Liver (tissue), 9 donors: Measurements from ENCODE around the gene BRD3OS. TPM values are rescaled to one million over a fixed set of nuclear protein-coding genes. Genes with fewer than 3 reads are reported as not detected.

Experiments used
- DNase-seq: peaks from one replicate; pipeline ENCODE4 v3.0.0-alpha.2; 2017; ENCODE audit warnings: low spot score
- H3K27ac ChIP-seq, 2 donors: one replicate each; pipeline ENCODE4 v1.7.0; 2013; ENCODE audit warnings: inconsistent platforms in 2 of 2, low read length in 2 of 2, control low read depth in 1 of 2, low read depth in 1 of 2, mild to moderate bottlenecking in 1 of 2
- H3K27me3 ChIP-seq, 4 donors: one replicate each; pipeline versions ENCODE4 v1.6.1 to v1.7.0; 2013; ENCODE audit warnings: low read length in 3 of 4, inconsistent platforms in 1 of 4, mild to moderate bottlenecking in 1 of 4, moderate library complexity in 1 of 4; ENCODE audit not compliant: control insufficient read depth in 4 of 4, insufficient read depth in 4 of 4
- H3K36me3 ChIP-seq, 4 donors: one replicate each; pipeline versions ENCODE4 v1.6.1 to v1.7.0; 2013; ENCODE audit warnings: low read length in 3 of 4, mild to moderate bottlenecking in 3 of 4, low read depth in 1 of 4, moderate library complexity in 1 of 4; ENCODE audit not compliant: control insufficient read depth in 4 of 4, insufficient read depth in 3 of 4
- H3K4me1 ChIP-seq, 4 donors: one replicate each; pipeline versions ENCODE4 v1.6.1 to v1.7.0; 2013; ENCODE audit warnings: low read length in 3 of 4, mild to moderate bottlenecking in 3 of 4, moderate library complexity in 1 of 4; ENCODE audit not compliant: control insufficient read depth in 4 of 4, insufficient read depth in 4 of 4
- H3K4me3 ChIP-seq, 3 donors: one replicate each; pipeline versions ENCODE4 v1.6.1 to v1.7.0; 2013; ENCODE audit warnings: low read length in 3 of 3, control low read depth in 1 of 3, low read depth in 1 of 3, mild to moderate bottlenecking in 1 of 3
- H3K9ac ChIP-seq, 2 donors: one replicate each; pipeline ENCODE4 v1.7.0; 2013; ENCODE audit warnings: low read length in 2 of 2, mild to moderate bottlenecking in 2 of 2, moderate library complexity in 2 of 2, control low read depth in 1 of 2, low read depth in 1 of 2
- H3K9me3 ChIP-seq, 4 donors: one replicate each; pipeline versions ENCODE4 v1.6.1 to v1.7.0; 2013; ENCODE audit warnings: low read length in 3 of 4; ENCODE audit not compliant: control insufficient read depth in 4 of 4
- EGR1 ChIP-seq, 2 donors: IDR thresholded peaks; 2 replicates each; pipeline ENCODE4 v1.6.1; 2016 to 2018; ENCODE audit warnings: antibody characterized with exemption in 2 of 2, low read depth in 2 of 2
- FOXA1 ChIP-seq: IDR thresholded peaks from 2 replicates; pipeline ENCODE4 v1.6.1; 2016; ENCODE audit warnings: antibody characterized with exemption
- FOXA2 ChIP-seq: IDR thresholded peaks from 2 replicates; pipeline ENCODE4 v1.6.1; 2016; ENCODE audit warnings: antibody characterized with exemption
- GABPA ChIP-seq, 2 donors: IDR thresholded peaks in 1 of 2; conservative IDR thresholded peaks in 1 of 2; 2 replicates each; pipeline ENCODE4 v1.6.1; 2016; ENCODE audit warnings: antibody characterized with exemption in 2 of 2, mild to moderate bottlenecking in 1 of 2, moderate library complexity in 1 of 2
- HNF4A ChIP-seq, 2 donors: conservative IDR thresholded peaks; 2 replicates each; pipeline ENCODE4 v1.6.1; 2016; ENCODE audit warnings: antibody characterized with exemption in 2 of 2, mild to moderate bottlenecking in 2 of 2
- HNF4G ChIP-seq: IDR thresholded peaks from 2 replicates; pipeline ENCODE4 v1.6.1; 2016; ENCODE audit warnings: antibody characterized with exemption
- JUND ChIP-seq, 2 donors: IDR thresholded peaks; 2 replicates each; pipeline ENCODE4 v1.6.1; 2016; ENCODE audit warnings: antibody characterized with exemption in 2 of 2
- NR2F2 ChIP-seq: IDR thresholded peaks from 2 replicates; pipeline ENCODE4 v1.6.1; 2016; ENCODE audit warnings: antibody characterized with exemption
- RAD21 ChIP-seq, 2 donors: IDR thresholded peaks; 2 replicates each; pipeline ENCODE4 v1.6.1; 2016; ENCODE audit warnings: antibody characterized with exemption in 2 of 2, mild to moderate bottlenecking in 2 of 2
- RXRA ChIP-seq, 2 donors: IDR thresholded peaks; 2 replicates each; pipeline ENCODE4 v1.6.1; 2017 to 2018; ENCODE audit warnings: antibody characterized with exemption in 2 of 2, mild to moderate bottlenecking in 1 of 2
- SP1 ChIP-seq: IDR thresholded peaks from 2 replicates; pipeline ENCODE4 v1.6.1; 2018; ENCODE audit warnings: antibody characterized with exemption, mild to moderate bottlenecking
- TAF1 ChIP-seq: conservative IDR thresholded peaks from 2 replicates; pipeline ENCODE4 v1.6.1; 2016; ENCODE audit warnings: antibody characterized with exemption, mild to moderate bottlenecking
- YY1 ChIP-seq: IDR thresholded peaks from 2 replicates; pipeline ENCODE4 v1.6.1; 2016; ENCODE audit warnings: antibody characterized with exemption, mild to moderate bottlenecking
- WGBS: extraction: QIAGEN DNeasy Blood & Tissue Kit; methylation state at CpG from one replicate; pipeline ENCODE4 v1.1.7; 2013; 5-methylcytosine and 5-hydroxymethylcytosine counted together
- polyA plus RNA-seq, 2 donors: library from polyadenylated mRNA; stranded (reverse) in 1 of 2; unstranded in 1 of 2; fragments of 200-250 nt in 1 of 2; fragments of >200 nt in 1 of 2; fragmentation: Nextera tagmentation in 1 of 2; extraction: Ambion mirVana in 1 of 2; gene quantifications; one replicate each; pipeline versions ENCODE4 v1.2.1 to v1.2.3, GENCODE V29; 2013 to 2015
- total RNA-seq, 2 donors: library from RNA; depleted of rRNA; stranded (reverse); fragments of >200 nt; gene quantifications; one replicate each; pipeline ENCODE4 v1.2.3, GENCODE V29; 2014
- TF ChIP-seq, protein P1 (sequence below): IDR thresholded peaks from 2 replicates; pipeline ENCODE4 v1.6.1; 2016; ENCODE audit warnings: antibody characterized with exemption
- TF ChIP-seq, protein P2 (sequence below): IDR thresholded peaks from 2 replicates; pipeline ENCODE4 v1.6.1; 2016; ENCODE audit warnings: antibody characterized with exemption
- TF ChIP-seq, protein P3 (sequence below): IDR thresholded peaks from 2 replicates; pipeline ENCODE4 v1.6.1; 2016; ENCODE audit warnings: antibody characterized with exemption, mild to moderate bottlenecking
- TF ChIP-seq, protein P4 (sequence below): fragments of 150-350 bp; IDR thresholded peaks from 2 replicates; pipeline ENCODE4 v1.5.1; 2017; ENCODE audit warnings: improper control_type of control experiment, low read depth, low read length; ENCODE audit not compliant: missing input control
- TF ChIP-seq, protein P5 (sequence below): IDR thresholded peaks from 2 replicates; pipeline ENCODE4 v1.6.1; 2016; ENCODE audit warnings: antibody characterized with exemption
- donor health status: healthy.
- donor health status: healthy.
- donor health status: healthy.
- donor health status: healthy.
- donor health status: healthy.

The BRD3OS gene
- total and polyA plus RNA-seq, 4 donors: 2.1 to 5.1 (median 2.9) TPM

DNA sequence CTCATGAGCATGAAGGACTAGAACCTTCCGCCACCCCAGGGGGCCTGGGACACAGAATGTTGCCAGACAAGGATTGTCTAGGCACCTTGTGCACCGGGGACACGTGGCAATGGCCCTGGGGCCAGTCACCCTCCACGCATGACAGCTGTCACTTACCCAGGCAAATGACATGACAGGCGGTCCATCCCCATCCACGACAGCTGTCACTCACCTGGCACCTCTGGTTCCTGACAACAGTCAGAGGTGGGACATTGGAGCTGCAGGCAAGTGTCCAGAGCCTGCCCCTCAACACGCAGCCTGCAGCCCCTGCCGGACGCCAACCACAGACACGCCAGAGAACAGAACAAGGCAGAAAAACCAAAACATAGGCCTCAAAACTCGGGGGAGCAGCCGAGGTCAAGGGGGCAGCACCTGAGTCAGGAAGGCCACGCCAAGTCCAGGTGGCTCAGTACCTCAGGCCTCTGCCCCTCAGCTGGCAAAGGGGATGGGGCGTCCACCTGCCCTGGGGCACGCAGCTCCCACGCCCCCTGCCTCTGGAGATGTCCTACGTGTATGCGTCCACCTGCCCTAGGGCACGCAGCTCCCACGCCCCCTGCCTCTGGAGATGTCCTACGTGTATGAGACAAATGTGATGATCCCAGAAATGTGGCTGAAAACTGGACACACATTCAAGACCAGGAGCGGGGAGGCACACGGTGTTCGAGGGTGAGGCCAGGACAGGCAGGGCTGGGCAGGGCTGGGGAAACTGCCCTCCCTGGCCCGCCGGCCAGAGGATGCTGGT lies 47.7 kb upstream of the BRD3OS start:
- 86% methylated on average over 26 of the region's 26 CpGs for WGBS
- Histone ChIP-seq H3K36me3 (no peaks in the 10 kb centered on the region), H3K4me1 (peaks cover 46 to 83% (median 67%) of the 10 kb centered on the region in 4 donors), H3K27ac (peak overlapping the region; percentile 79 to 83), H3K4me3 (no peak overlapping the region), H3K27me3 (no peaks in the 10 kb centered on the region), H3K9me3 (no peaks in the 10 kb centered on the region), H3K9ac (no peak overlapping the region)
- no peak for DNase-seq
- no peak for TF ChIP-seq RAD21 (IDR thresholded peaks at IDR 0.05)
- no peak for TF ChIP-seq YY1
- TF ChIP-seq NR2F2: no peak
- TF ChIP-seq FOXA1: no peak
- TF ChIP-seq GABPA (IDR thresholded peaks at IDR 0.05 in 1 of 2, conservative IDR thresholded peaks at IDR 0.05 in 1 of 2): no peak
- TF ChIP-seq EGR1 (IDR thresholded peaks at IDR 0.05; ENCODE audit: low read depth in 2 of 2): no peak
- TF ChIP-seq, protein P1, sequence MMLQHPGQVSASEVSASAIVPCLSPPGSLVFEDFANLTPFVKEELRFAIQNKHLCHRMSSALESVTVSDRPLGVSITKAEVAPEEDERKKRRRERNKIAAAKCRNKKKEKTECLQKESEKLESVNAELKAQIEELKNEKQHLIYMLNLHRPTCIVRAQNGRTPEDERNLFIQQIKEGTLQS: no peak
- TF ChIP-seq, protein P2, sequence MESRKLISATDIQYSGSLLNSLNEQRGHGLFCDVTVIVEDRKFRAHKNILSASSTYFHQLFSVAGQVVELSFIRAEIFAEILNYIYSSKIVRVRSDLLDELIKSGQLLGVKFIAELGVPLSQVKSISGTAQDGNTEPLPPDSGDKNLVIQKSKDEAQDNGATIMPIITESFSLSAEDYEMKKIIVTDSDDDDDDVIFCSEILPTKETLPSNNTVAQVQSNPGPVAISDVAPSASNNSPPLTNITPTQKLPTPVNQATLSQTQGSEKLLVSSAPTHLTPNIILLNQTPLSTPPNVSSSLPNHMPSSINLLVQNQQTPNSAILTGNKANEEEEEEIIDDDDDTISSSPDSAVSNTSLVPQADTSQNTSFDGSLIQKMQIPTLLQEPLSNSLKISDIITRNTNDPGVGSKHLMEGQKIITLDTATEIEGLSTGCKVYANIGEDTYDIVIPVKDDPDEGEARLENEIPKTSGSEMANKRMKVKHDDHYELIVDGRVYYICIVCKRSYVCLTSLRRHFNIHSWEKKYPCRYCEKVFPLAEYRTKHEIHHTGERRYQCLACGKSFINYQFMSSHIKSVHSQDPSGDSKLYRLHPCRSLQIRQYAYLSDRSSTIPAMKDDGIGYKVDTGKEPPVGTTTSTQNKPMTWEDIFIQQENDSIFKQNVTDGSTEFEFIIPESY: no peak
- no peak for TF ChIP-seq HNF4G
- no peak for TF ChIP-seq RXRA (IDR thresholded peaks at IDR 0.05)
- TF ChIP-seq HNF4A (conservative IDR thresholded peaks at IDR 0.05): no peak
- no peak for TF ChIP-seq FOXA2
- TF ChIP-seq TAF1: no peak
- no peak for TF ChIP-seq SP1
- TF ChIP-seq, protein P3, sequence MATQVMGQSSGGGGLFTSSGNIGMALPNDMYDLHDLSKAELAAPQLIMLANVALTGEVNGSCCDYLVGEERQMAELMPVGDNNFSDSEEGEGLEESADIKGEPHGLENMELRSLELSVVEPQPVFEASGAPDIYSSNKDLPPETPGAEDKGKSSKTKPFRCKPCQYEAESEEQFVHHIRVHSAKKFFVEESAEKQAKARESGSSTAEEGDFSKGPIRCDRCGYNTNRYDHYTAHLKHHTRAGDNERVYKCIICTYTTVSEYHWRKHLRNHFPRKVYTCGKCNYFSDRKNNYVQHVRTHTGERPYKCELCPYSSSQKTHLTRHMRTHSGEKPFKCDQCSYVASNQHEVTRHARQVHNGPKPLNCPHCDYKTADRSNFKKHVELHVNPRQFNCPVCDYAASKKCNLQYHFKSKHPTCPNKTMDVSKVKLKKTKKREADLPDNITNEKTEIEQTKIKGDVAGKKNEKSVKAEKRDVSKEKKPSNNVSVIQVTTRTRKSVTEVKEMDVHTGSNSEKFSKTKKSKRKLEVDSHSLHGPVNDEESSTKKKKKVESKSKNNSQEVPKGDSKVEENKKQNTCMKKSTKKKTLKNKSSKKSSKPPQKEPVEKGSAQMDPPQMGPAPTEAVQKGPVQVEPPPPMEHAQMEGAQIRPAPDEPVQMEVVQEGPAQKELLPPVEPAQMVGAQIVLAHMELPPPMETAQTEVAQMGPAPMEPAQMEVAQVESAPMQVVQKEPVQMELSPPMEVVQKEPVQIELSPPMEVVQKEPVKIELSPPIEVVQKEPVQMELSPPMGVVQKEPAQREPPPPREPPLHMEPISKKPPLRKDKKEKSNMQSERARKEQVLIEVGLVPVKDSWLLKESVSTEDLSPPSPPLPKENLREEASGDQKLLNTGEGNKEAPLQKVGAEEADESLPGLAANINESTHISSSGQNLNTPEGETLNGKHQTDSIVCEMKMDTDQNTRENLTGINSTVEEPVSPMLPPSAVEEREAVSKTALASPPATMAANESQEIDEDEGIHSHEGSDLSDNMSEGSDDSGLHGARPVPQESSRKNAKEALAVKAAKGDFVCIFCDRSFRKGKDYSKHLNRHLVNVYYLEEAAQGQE: no peak
- no peak for TF ChIP-seq JUND (IDR thresholded peaks at IDR 0.05)
- TF ChIP-seq, protein P4, sequence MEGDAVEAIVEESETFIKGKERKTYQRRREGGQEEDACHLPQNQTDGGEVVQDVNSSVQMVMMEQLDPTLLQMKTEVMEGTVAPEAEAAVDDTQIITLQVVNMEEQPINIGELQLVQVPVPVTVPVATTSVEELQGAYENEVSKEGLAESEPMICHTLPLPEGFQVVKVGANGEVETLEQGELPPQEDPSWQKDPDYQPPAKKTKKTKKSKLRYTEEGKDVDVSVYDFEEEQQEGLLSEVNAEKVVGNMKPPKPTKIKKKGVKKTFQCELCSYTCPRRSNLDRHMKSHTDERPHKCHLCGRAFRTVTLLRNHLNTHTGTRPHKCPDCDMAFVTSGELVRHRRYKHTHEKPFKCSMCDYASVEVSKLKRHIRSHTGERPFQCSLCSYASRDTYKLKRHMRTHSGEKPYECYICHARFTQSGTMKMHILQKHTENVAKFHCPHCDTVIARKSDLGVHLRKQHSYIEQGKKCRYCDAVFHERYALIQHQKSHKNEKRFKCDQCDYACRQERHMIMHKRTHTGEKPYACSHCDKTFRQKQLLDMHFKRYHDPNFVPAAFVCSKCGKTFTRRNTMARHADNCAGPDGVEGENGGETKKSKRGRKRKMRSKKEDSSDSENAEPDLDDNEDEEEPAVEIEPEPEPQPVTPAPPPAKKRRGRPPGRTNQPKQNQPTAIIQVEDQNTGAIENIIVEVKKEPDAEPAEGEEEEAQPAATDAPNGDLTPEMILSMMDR: no peak
- TF ChIP-seq, protein P5, sequence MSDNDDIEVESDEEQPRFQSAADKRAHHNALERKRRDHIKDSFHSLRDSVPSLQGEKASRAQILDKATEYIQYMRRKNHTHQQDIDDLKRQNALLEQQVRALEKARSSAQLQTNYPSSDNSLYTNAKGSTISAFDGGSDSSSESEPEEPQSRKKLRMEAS: no peak
